ENCODE results near the gene ABCC1. TPM values are rescaled to one million over a fixed set of nuclear protein-coding genes. Genes with fewer than 3 reads are reported as not detected.

The ABCC1 gene
- total and polyA plus RNA-seq, 2 of the 4 experiments (the other 2 are of a cell fraction), result 39.4 to 66.0 TPM

- TF ChIP-seq SMC3 (IDR thresholded peaks at IDR 0.05; ENCODE audit: low read depth, low read length) (peak; percentile 10; the same call in 1 of the 2 replicates), RAD21 (IDR thresholded peaks at IDR 0.05; ENCODE audit: low read length) (peak; percentile 33), FOS (IDR thresholded peaks at IDR 0.05; ENCODE audit: low read depth, low read length) (peak; percentile 97)
These were observed 72.7 kb downstream of the ABCC1 start (continued) for GRCh38 chr16:16021988-16022682.

- H3K79me1 ChIP-seq (ENCODE audit: low read depth in 1 of 2, low read length in 2 of 2), result peaks cover 52 to 94% of the 10 kb centered on the region in 2 experiments
- ATAC-seq (ENCODE audit: low read depth), result no peak
- peak overlapping the region; percentile 98 for H3K4ac ChIP-seq (ENCODE audit: low read depth, low read length)
- no peaks in the 10 kb centered on the region for H3K27me3 ChIP-seq (ENCODE audit: control insufficient read depth, insufficient read depth, low read length)
- POLR2A ChIA-PET (ENCODE audit: unreplicated experiment), result no interaction called here
- peak overlapping the region; percentile 91 for H3K23ac ChIP-seq (ENCODE audit: low read depth, low read length)
- H2BK120ac ChIP-seq (ENCODE audit: low read depth, low read length), result peak overlapping the region; percentile 97
- H3K9me1 ChIP-seq (ENCODE audit: insufficient read depth, low read length), result peaks cover 62% of the 10 kb centered on the region
- H3K4me1 ChIP-seq (ENCODE audit: control insufficient read depth, insufficient read depth, low read length), result peaks cover 50% of the 10 kb centered on the region
- H3K14ac ChIP-seq (replicated peaks; ENCODE audit: low read depth, low read length), result peak overlapping the region; percentile 94
- H3K4me2 ChIP-seq (ENCODE audit: low read depth, low read length), result peak overlapping the region; percentile 47; the same call in 1 of the 2 replicates
- peak overlapping the region; percentile 91; the same call in 2 of the 3 replicates for H2BK15ac ChIP-seq (ENCODE audit: low read depth, low read length)
- peak overlapping the region; percentile 95 for H4K91ac ChIP-seq (ENCODE audit: insufficient read depth, low read depth, low read length)
- peak overlapping the region; percentile 86 for H2BK5ac ChIP-seq (ENCODE audit: low read depth, low read length, poor library complexity, severe bottlenecking)
- no peak for DNase-seq
- peak overlapping the region; percentile 97 for H3K56ac ChIP-seq (ENCODE audit: extremely low read depth, insufficient read depth, low read length)
- peak overlapping the region; percentile 84 for H4K5ac ChIP-seq (ENCODE audit: low read depth, low read length)
- CTCF ChIA-PET, result interaction anchor here (1.0 kb wide), 1 partner anchor 148 kb away, joined by 4 read pairs; no protein-coding TSS in a partner anchor
- peak overlapping the region; percentile 90 for H2BK20ac ChIP-seq (ENCODE audit: low read depth, low read length)
- H4K8ac ChIP-seq (ENCODE audit: low read depth in 2 of 2, low read length in 2 of 2), result peak overlapping the region; percentile 91 to 94
- H3K4me3 ChIP-seq (ENCODE audit: insufficient read depth, low read depth, low read length), result no peak overlapping the region
- no peak overlapping the region for H2AFZ ChIP-seq (replicated peaks; ENCODE audit: low read length, poor library complexity)
- H3K27ac ChIP-seq (ENCODE audit: insufficient read depth, low read length), result peak overlapping the region; percentile 93
- BruUV-seq (replicated peaks), result no TSS peak
- peak overlapping the region; percentile 80 for H3K9ac ChIP-seq (ENCODE audit: low read depth, low read length)
- dilution Hi-C loops (cut with HindIII; ENCODE audit: low sequenced_read_pairs, unreplicated experiment) (no loop called here), in situ Hi-C loops (cut with MboI; ENCODE audit: low sequenced_read_pairs) (loop anchor here (25.0 kb wide), 1 partner anchor 135 kb away; the partner anchor contains the start of gene CEP20), intact Hi-C loops (cut with micrococcal nuclease) (loop anchor here (2.0 kb wide), 1 partner anchor 148 kb away; no protein-coding TSS in a partner anchor)
- no peaks in the 10 kb centered on the region for H3K9me3 ChIP-seq (ENCODE audit: control insufficient read depth, insufficient read depth, low read length)
- no CpG with 5 or more reads among the region's 5 CpGs for WGBS, 2 experiments (ENCODE audit: extremely low coverage in 2 of 2, insufficient read length in 1 of 2)
- peak overlapping the region; percentile 81 for H2AK5ac ChIP-seq (ENCODE audit: low read depth, low read length)
- peaks cover 49% of the 10 kb centered on the region for H3K36me3 ChIP-seq (ENCODE audit: control insufficient read depth, insufficient read depth, low read length)
- H2AK9ac ChIP-seq (replicated peaks; ENCODE audit: low read depth, low read length, poor library complexity), result no peak overlapping the region
- peak overlapping the region; percentile 90; the same call in 1 of the 2 replicates for H3K18ac ChIP-seq (ENCODE audit: low read depth, low read length)
- peaks cover 11% of the 10 kb centered on the region; the same call in 1 of the 2 replicates for H4K20me1 ChIP-seq (ENCODE audit: insufficient read depth, low read length)
- no peak for TF ChIP-seq USF2 (IDR thresholded peaks at IDR 0.05; ENCODE audit: low read depth, low read length)
- TF ChIP-seq MXI1 (IDR thresholded peaks at IDR 0.05; ENCODE audit: borderline replicate concordance, low read depth, low read length), result no peak
- TF ChIP-seq, protein P1, sequence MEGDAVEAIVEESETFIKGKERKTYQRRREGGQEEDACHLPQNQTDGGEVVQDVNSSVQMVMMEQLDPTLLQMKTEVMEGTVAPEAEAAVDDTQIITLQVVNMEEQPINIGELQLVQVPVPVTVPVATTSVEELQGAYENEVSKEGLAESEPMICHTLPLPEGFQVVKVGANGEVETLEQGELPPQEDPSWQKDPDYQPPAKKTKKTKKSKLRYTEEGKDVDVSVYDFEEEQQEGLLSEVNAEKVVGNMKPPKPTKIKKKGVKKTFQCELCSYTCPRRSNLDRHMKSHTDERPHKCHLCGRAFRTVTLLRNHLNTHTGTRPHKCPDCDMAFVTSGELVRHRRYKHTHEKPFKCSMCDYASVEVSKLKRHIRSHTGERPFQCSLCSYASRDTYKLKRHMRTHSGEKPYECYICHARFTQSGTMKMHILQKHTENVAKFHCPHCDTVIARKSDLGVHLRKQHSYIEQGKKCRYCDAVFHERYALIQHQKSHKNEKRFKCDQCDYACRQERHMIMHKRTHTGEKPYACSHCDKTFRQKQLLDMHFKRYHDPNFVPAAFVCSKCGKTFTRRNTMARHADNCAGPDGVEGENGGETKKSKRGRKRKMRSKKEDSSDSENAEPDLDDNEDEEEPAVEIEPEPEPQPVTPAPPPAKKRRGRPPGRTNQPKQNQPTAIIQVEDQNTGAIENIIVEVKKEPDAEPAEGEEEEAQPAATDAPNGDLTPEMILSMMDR (conservative IDR thresholded peaks at IDR 0.05; ENCODE audit: low read depth, low read length), result no peak
- TF ChIP-seq CEBPB (IDR thresholded peaks at IDR 0.05; ENCODE audit: low read depth, low read length), result no peak
- TF ChIP-seq CHD1 (IDR thresholded peaks at IDR 0.05; ENCODE audit: low read depth, low read length), result no peak
- no peak for TF ChIP-seq SMC3 (IDR thresholded peaks at IDR 0.05; ENCODE audit: low read depth, low read length)
- TF ChIP-seq NFE2L2 (IDR thresholded peaks at IDR 0.05; ENCODE audit: low read depth, low read length), result no peak
- TF ChIP-seq, protein P2, sequence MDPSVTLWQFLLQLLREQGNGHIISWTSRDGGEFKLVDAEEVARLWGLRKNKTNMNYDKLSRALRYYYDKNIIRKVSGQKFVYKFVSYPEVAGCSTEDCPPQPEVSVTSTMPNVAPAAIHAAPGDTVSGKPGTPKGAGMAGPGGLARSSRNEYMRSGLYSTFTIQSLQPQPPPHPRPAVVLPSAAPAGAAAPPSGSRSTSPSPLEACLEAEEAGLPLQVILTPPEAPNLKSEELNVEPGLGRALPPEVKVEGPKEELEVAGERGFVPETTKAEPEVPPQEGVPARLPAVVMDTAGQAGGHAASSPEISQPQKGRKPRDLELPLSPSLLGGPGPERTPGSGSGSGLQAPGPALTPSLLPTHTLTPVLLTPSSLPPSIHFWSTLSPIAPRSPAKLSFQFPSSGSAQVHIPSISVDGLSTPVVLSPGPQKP (IDR thresholded peaks at IDR 0.05; ENCODE audit: borderline replicate concordance, low read depth, low read length), result no peak
- TF ChIP-seq BHLHE40 (IDR thresholded peaks at IDR 0.05; ENCODE audit: low read depth, low read length), result no peak
- TF ChIP-seq RFX5 (IDR thresholded peaks at IDR 0.05; ENCODE audit: low read depth, low read length), result no peak
These were observed 73.3 kb downstream of the ABCC1 start for GRCh38 chr16:16022683-16023064.

All from IMR-90 (cell line).